Measurements from ENCODE around the gene MIPEP.

MIPEP gene

GRCh38 chr13:23811366-23812062, 77.7 kb downstream of the MIPEP start:
- no peaks in the 10 kb centered on the region for H3K27me3 Mint-ChIP-seq (ENCODE audit: low read depth)
- TF ChIP-seq, protein P1, sequence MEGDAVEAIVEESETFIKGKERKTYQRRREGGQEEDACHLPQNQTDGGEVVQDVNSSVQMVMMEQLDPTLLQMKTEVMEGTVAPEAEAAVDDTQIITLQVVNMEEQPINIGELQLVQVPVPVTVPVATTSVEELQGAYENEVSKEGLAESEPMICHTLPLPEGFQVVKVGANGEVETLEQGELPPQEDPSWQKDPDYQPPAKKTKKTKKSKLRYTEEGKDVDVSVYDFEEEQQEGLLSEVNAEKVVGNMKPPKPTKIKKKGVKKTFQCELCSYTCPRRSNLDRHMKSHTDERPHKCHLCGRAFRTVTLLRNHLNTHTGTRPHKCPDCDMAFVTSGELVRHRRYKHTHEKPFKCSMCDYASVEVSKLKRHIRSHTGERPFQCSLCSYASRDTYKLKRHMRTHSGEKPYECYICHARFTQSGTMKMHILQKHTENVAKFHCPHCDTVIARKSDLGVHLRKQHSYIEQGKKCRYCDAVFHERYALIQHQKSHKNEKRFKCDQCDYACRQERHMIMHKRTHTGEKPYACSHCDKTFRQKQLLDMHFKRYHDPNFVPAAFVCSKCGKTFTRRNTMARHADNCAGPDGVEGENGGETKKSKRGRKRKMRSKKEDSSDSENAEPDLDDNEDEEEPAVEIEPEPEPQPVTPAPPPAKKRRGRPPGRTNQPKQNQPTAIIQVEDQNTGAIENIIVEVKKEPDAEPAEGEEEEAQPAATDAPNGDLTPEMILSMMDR (IDR thresholded peaks at IDR 0.05; ENCODE audit: unreplicated experiment in 3 of 3): no peak
- peaks cover 8% of the 10 kb centered on the region for H3K36me3 Mint-ChIP-seq (ENCODE audit: low read depth)
- H3K4me3 Mint-ChIP-seq: no peak overlapping the region
- peak overlapping the region; percentile 67 to 86 (median 76) for H3K27ac Mint-ChIP-seq
- H3K9me3 Mint-ChIP-seq: no peaks in the 10 kb centered on the region
- H3K4me1 Mint-ChIP-seq: peaks cover 42% of the 10 kb centered on the region

- Mint-ChIP-seq H3K4me3 (peak overlapping the region in 1 of 3 experiments; percentile 2), H3K27ac (peak overlapping the region; percentile 76 to 86 (median 84)), H3K4me1 (peaks cover 43% of the 10 kb centered on the region), H3K27me3 (ENCODE audit: low read depth) (no peaks in the 10 kb centered on the region), H3K9me3 (no peaks in the 10 kb centered on the region), H3K36me3 (ENCODE audit: low read depth) (peaks cover 9% of the 10 kb centered on the region)
- TF ChIP-seq, protein P1 (IDR thresholded peaks at IDR 0.05; ENCODE audit: unreplicated experiment in 3 of 3): no peak
Measured at GRCh38 chr13:23810685-23811240, 78.4 kb downstream of the MIPEP start.

DNA sequence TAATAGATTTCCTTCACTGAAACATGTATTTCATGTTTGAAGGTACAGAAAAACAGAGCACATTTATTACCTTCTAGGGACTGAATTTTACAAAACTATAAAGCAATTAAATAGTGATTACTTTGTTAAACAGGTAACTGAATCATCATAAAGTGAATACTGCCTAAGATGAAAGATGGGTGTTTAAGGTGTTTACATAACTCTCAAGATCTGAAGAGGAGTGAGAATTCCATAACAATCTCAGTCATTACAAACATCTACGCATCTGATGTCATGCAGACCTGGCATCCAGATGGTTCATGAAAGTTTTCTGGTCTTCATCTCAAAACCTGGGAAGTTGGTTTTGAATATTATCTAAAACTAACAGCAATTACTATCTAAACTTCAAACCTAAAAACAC, 80.4 kb downstream of the MIPEP start:
- TF ChIP-seq, protein P1 (IDR thresholded peaks at IDR 0.05; ENCODE audit: unreplicated experiment in 3 of 3): no peak
- Mint-ChIP-seq H3K27ac (peak overlapping the region in 1 of 3 experiments; percentile 85), H3K4me3 (no peak overlapping the region), H3K4me1 (peaks cover 47% of the 10 kb centered on the region), H3K36me3 (ENCODE audit: low read depth) (peaks cover 24% of the 10 kb centered on the region), H3K9me3 (no peaks in the 10 kb centered on the region), H3K27me3 (ENCODE audit: low read depth) (no peaks in the 10 kb centered on the region)

- Mint-ChIP-seq H3K9me3 (peaks cover 3% of the 10 kb centered on the region), H3K4me3 (peak overlapping the region in 1 of 3 experiments; percentile 15), H3K4me1 (peaks cover 44% of the 10 kb centered on the region), H3K36me3 (ENCODE audit: low read depth) (peaks cover 31% of the 10 kb centered on the region), H3K27ac (peak overlapping the region; percentile 75 to 85 (median 76)), H3K27me3 (ENCODE audit: low read depth) (no peaks in the 10 kb centered on the region)
- TF ChIP-seq, protein P1 (IDR thresholded peaks at IDR 0.05; ENCODE audit: unreplicated experiment in 3 of 3): no peak
Measured at GRCh38 chr13:23806874-23807526, 82.2 kb downstream of the MIPEP start.

DNA sequence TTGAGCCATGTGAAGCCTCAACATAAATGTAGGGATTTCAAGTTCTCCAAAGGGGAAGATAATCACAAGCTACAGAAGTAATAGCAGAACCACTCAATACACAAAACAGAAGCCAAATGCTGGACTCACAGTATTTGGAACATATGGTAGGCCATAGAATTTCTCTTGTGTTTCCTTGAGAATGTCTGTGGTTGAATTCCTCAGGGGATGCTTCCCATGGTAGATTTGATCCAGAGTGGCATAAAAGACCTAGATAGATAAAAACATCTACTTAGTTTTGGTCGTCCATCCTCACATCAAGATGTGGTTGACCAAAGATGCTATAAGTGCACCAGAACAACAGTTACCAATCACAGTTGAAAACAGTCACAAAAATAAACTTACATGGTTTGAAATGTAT, 83.4 kb downstream of the MIPEP start:
- H3K27me3 Mint-ChIP-seq (ENCODE audit: low read depth): no peaks in the 10 kb centered on the region
- H3K36me3 Mint-ChIP-seq (ENCODE audit: low read depth): peaks cover 37% of the 10 kb centered on the region
- H3K9me3 Mint-ChIP-seq: peaks cover 3% of the 10 kb centered on the region
- no peak overlapping the region for H3K27ac Mint-ChIP-seq
- TF ChIP-seq, protein P1 (IDR thresholded peaks at IDR 0.05; ENCODE audit: unreplicated experiment in 3 of 3): no peak
- peaks cover 37% of the 10 kb centered on the region for H3K4me1 Mint-ChIP-seq
- H3K4me3 Mint-ChIP-seq: no peak overlapping the region

Measured in nephron (organoid).